ENCODE data around the gene ESRP2. TPM values are rescaled to one million over a fixed set of nuclear protein-coding genes. Genes with fewer than 3 reads are reported as not detected.

The ESRP2 gene
- total RNA-seq, 1 experiment from 2014 or later: 48.8 TPM

DNA sequence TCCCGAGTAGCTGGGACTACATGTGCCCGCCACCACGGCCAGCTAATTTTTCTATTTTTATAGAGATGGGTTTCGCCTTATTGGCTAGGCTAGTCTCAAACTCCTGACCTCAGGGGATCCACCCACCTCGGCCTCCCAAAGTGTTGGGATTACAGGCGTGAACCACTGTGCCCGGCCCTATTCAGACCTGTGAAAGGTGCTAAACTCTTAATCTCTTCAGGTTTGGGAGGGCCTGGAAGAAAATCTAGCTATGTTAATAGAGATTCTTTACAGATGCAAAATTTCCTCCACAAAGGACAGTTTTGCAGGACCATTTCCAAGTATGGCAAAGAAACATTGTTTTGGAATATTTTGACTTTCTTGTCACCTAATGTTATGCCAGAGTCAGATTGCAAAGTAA, 6.2 kb upstream of the ESRP2 start:
- H3K4me1 Mint-ChIP-seq (ENCODE audit: insufficient read depth, unreplicated experiment): peaks cover 9% of the 10 kb centered on the region
- POLR2A ChIA-PET: interaction anchor here (1.1 kb wide), 1 partner anchor 8 kb away, joined by 3 read pairs; no protein-coding TSS in a partner anchor
- peaks cover 2% of the 10 kb centered on the region for H3K36me3 Mint-ChIP-seq (ENCODE audit: insufficient read depth, unreplicated experiment)
- BruUV-seq (replicated peaks): no TSS peak
- CTCF ChIA-PET: interaction anchor here (1.0 to 5.5 kb wide), 4 partner anchors 19 to 148 kb away, joined by 3 to 36 read pairs (median 8); no protein-coding TSS in a partner anchor
- no peaks in the 10 kb centered on the region for H3K9me3 Mint-ChIP-seq (ENCODE audit: unreplicated experiment)
- H3K27ac Mint-ChIP-seq (ENCODE audit: low read depth, unreplicated experiment): no peak overlapping the region
- H3K4me3 Mint-ChIP-seq (ENCODE audit: unreplicated experiment): no peak overlapping the region
- no peak for DNase-seq (ENCODE audit: unreplicated experiment)
- TF ChIP-seq, protein P1, sequence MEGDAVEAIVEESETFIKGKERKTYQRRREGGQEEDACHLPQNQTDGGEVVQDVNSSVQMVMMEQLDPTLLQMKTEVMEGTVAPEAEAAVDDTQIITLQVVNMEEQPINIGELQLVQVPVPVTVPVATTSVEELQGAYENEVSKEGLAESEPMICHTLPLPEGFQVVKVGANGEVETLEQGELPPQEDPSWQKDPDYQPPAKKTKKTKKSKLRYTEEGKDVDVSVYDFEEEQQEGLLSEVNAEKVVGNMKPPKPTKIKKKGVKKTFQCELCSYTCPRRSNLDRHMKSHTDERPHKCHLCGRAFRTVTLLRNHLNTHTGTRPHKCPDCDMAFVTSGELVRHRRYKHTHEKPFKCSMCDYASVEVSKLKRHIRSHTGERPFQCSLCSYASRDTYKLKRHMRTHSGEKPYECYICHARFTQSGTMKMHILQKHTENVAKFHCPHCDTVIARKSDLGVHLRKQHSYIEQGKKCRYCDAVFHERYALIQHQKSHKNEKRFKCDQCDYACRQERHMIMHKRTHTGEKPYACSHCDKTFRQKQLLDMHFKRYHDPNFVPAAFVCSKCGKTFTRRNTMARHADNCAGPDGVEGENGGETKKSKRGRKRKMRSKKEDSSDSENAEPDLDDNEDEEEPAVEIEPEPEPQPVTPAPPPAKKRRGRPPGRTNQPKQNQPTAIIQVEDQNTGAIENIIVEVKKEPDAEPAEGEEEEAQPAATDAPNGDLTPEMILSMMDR (IDR thresholded peaks at IDR 0.05; ENCODE audit: unreplicated experiment): no peak
- intact Hi-C loops (cut with micrococcal nuclease): no loop called here
- no peaks in the 10 kb centered on the region for H3K27me3 Mint-ChIP-seq (ENCODE audit: insufficient read depth, unreplicated experiment)

DNA sequence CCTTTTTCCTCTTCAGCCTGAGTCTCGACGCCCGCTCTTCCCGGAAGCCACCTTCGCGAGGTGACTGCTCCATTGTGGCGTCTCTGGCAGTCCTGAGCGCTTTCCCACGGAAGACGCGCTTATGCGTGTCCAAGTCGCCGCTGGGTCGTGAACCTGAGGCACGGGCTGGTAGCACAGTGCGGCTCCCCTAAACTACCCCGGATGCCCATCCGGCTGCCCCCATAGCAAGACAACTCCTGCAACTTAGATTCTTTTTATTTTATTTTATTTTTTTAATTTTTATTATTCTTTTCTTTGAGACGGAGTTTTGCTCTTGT, 2.1 kb upstream of the ESRP2 start:
- CTCF ChIA-PET: interaction anchor here (0.6 to 4.2 kb wide), 4 partner anchors 26 to 90 kb away, joined by 3 to 18 read pairs (median 4); partner anchors contain the start of gene SLC7A6
- TSS peak; percentile 27 for BruUV-seq (replicated peaks)
- no peak for DNase-seq (ENCODE audit: unreplicated experiment)
- Mint-ChIP-seq H3K4me1 (ENCODE audit: insufficient read depth, unreplicated experiment) (peaks cover 16% of the 10 kb centered on the region), H3K27ac (ENCODE audit: low read depth, unreplicated experiment) (peak overlapping the region; percentile 94), H3K4me3 (ENCODE audit: unreplicated experiment) (peak overlapping the region; percentile 81), H3K9me3 (ENCODE audit: unreplicated experiment) (no peaks in the 10 kb centered on the region), H3K36me3 (ENCODE audit: insufficient read depth, unreplicated experiment) (peaks cover 15% of the 10 kb centered on the region), H3K27me3 (ENCODE audit: insufficient read depth, unreplicated experiment) (no peaks in the 10 kb centered on the region)
- TF ChIP-seq, protein P1 (IDR thresholded peaks at IDR 0.05; ENCODE audit: unreplicated experiment): no peak
- POLR2A ChIA-PET: interaction anchor here (0.7 to 6.0 kb wide), 29 partner anchors 7 to 406 kb away, joined by 3 to 99 read pairs (median 8); partner anchors contain the start of genes NFATC3, PLA2G15, PRMT7 and SLC7A6
- intact Hi-C loops (cut with micrococcal nuclease): loop anchor here (5.0 kb wide), 1 partner anchor 271 kb away; the partner anchor contains the start of gene SLC12A4

DNA sequence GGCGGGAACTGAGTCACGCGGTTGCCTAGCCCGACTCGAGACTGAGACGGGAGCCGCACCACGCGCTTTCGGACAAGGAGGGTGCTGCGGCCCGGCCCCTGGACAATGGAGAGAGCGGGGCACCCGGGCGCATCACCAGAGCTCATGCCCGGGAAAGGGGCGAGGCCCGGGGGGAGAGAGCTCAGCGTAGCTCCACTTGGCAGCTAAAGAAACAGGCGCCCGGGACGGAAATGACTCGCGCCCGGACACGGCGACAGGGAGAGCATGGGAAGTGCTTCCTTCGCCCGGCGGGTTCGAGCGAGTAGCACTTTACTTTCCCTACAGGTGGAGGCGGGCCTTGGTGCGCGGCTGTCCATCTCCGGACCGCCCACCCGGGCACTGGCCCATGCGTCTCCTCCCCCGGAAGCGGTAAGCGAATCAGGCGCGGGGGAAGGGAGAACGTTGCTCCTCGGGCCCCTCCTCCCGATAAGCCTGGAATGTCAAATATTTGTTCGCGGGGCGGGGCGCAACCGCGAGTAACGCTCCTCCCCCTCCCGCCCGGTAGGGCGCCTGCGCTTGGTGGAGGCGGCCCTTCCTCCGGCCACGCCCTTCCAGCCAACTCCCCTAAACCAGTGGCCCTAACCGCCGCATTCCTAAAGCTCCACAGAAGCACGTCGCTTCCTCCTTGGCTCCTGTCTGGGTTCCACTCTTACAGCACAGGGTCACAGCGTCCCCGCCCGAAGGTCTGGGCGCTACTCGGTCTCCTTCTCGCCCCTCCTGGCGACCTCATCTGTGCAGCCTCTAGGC, 1.5 kb upstream of the ESRP2 start:
- BruUV-seq (replicated peaks): no TSS peak
- Mint-ChIP-seq H3K4me3 (ENCODE audit: unreplicated experiment) (peak overlapping the region; percentile 81), H3K27ac (ENCODE audit: low read depth, unreplicated experiment) (peak overlapping the region; percentile 94), H3K4me1 (ENCODE audit: insufficient read depth, unreplicated experiment) (peaks cover 16% of the 10 kb centered on the region), H3K36me3 (ENCODE audit: insufficient read depth, unreplicated experiment) (peaks cover 21% of the 10 kb centered on the region), H3K9me3 (ENCODE audit: unreplicated experiment) (no peaks in the 10 kb centered on the region), H3K27me3 (ENCODE audit: insufficient read depth, unreplicated experiment) (no peaks in the 10 kb centered on the region)
- peak; percentile 98 for DNase-seq (ENCODE audit: unreplicated experiment)
- TF ChIP-seq, protein P1 (IDR thresholded peaks at IDR 0.05; ENCODE audit: unreplicated experiment): no peak
- CTCF ChIA-PET: interaction anchor here (0.5 to 4.2 kb wide), 5 partner anchors 27 to 258 kb away, joined by 3 to 18 read pairs (median 4); partner anchors contain the start of gene SLC7A6
- intact Hi-C loops (cut with micrococcal nuclease): loop anchor here (1.0 to 5.0 kb wide), 3 partner anchors 91 to 270 kb away; partner anchors contain the start of gene SLC12A4
- POLR2A ChIA-PET: interaction anchor here (0.5 to 6.0 kb wide), 42 partner anchors 8 to 1067 kb away, joined by 3 to 99 read pairs (median 6); partner anchors contain the start of genes NFATC3, NOL3, PLA2G15 and PRMT7

DNA sequence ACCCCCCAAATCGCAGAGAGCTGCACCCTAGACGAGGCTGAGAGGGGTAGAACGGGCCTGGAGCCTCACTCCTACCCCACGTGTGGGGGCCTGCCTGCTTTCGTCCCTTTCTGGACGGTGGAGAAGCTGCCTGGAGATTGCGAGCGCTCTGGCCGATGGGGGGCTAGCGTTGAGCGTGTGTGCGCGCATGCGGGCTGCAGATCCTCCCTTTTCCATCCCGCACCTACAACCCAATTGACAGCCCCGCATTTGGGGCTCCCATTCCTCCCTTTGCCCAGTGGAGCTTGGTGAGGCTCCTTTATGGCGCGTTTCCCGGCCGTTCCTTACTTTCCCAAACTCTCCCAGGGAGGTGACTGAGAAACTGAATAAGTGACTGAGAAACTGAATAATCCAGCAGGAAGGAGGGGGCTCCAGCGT, 907 bp upstream of the ESRP2 start:
- intact Hi-C loops (cut with micrococcal nuclease): loop anchor here (1.0 to 5.0 kb wide), 3 partner anchors 91 to 270 kb away; partner anchors contain the start of gene SLC12A4
- H3K27me3 Mint-ChIP-seq (ENCODE audit: insufficient read depth, unreplicated experiment): no peaks in the 10 kb centered on the region
- ChIA-PET CTCF (interaction anchor here (4.2 kb wide), 1 partner anchor 92 kb away, joined by 18 read pairs; no protein-coding TSS in a partner anchor), POLR2A (interaction anchor here (0.5 to 6.0 kb wide), 40 partner anchors 8 to 1067 kb away, joined by 3 to 99 read pairs (median 6); partner anchors contain the start of genes NFATC3, NOL3, PLA2G15 and PRMT7)
- H3K27ac Mint-ChIP-seq (ENCODE audit: low read depth, unreplicated experiment): peak overlapping the region; percentile 94
- no peak for DNase-seq (ENCODE audit: unreplicated experiment)
- BruUV-seq (replicated peaks): TSS peak; percentile 27
- H3K4me3 Mint-ChIP-seq (ENCODE audit: unreplicated experiment): peak overlapping the region; percentile 81
- H3K36me3 Mint-ChIP-seq (ENCODE audit: insufficient read depth, unreplicated experiment): peaks cover 25% of the 10 kb centered on the region
- no peaks in the 10 kb centered on the region for H3K9me3 Mint-ChIP-seq (ENCODE audit: unreplicated experiment)
- TF ChIP-seq, protein P1 (IDR thresholded peaks at IDR 0.05; ENCODE audit: unreplicated experiment): no peak
- H3K4me1 Mint-ChIP-seq (ENCODE audit: insufficient read depth, unreplicated experiment): peaks cover 16% of the 10 kb centered on the region

Measured in MCF 10A (cell line).